Fibroblast of lung (primary cell): ENCODE results near the gene TNKS1BP1.

Experiments used
- CTCF ChIP-seq, 2 donors: IDR thresholded peaks in 1 of 2; conservative IDR thresholded peaks in 1 of 2; 1 replicate in 1 of 2; 2 replicates in 1 of 2; pipeline ENCODE4 v1.5.1; 2011 to 2012; ENCODE audit warnings: low read length in 2 of 2, control low read depth in 1 of 2, inconsistent platforms in 1 of 2, low read depth in 1 of 2, mild to moderate bottlenecking in 1 of 2
- EZH2 ChIP-seq: IDR thresholded peaks from 2 replicates; pipeline ENCODE4 v1.5.1; 2012; ENCODE audit warnings: low read length, control low read depth, mild to moderate bottlenecking; ENCODE audit errors: missing control alignments

GRCh38 chr11:57357856-57358255 is 33.1 kb upstream of the TNKS1BP1 start:
- TF ChIP-seq CTCF (conservative IDR thresholded peaks at IDR 0.05 in 1 of 2, IDR thresholded peaks at IDR 0.05 in 1 of 2; ENCODE audit: low read depth in 1 of 2, low read length in 2 of 2), result no peak
- TF ChIP-seq EZH2, result no peak
